Measurements from ENCODE around the gene TMEM218.
"Not testable (repeated sequence)": the region's sequence is repeated elsewhere in the genome, so short reads cannot be mapped to it uniquely, and the experiment has no call there.

Gene TMEM218

GRCh38 chr11:125089481-125089880, 21.9 kb downstream of the TMEM218 start:
- not testable (repeated sequence) for DNase-seq

DNA sequence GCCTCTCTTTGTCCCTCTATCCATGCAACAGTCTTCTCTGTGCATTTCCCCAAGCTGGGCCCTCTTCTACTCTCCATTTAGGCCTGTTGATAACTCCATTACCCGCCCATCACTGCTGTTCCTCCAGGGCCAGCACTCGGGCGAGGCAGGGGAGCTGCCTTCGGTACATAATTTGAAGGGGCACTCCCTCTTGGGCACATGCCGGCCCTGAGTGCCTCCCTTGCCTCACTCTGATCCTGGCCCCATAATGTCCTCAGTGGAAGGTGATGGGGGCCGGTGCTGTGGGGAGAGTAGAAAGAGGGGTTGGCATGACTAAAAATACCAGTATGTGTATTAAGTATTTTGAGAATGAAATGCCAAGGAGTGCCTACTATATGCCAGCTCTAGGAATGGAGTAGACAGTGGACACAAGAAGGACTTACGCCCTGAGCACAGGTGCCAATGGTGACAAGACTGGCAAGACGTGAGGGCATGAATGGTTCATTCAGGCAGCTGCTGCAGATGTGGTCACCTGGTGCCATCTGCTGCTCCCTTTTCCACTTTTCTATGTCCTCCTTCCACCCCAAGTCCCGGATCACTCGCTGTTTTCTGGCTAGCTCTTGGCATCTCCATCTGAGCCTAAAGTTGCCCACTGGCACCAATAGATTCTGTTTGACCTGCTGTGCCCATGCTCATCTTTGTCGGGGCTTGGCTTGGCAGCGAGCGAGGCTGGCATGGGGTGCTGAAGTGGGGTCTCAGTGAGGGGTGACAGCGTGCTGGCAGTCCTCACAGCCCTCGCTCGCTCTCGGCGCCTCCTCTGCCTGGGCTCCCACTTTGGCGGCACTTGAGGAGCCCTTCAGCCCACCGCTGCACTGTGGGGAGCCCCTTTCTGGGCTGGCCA, 22.6 kb downstream of the TMEM218 start:
- no peak for DNase-seq

GRCh38 chr11:125088123-125088522, 23.3 kb downstream of the TMEM218 start:
- no peak for DNase-seq

DNA sequence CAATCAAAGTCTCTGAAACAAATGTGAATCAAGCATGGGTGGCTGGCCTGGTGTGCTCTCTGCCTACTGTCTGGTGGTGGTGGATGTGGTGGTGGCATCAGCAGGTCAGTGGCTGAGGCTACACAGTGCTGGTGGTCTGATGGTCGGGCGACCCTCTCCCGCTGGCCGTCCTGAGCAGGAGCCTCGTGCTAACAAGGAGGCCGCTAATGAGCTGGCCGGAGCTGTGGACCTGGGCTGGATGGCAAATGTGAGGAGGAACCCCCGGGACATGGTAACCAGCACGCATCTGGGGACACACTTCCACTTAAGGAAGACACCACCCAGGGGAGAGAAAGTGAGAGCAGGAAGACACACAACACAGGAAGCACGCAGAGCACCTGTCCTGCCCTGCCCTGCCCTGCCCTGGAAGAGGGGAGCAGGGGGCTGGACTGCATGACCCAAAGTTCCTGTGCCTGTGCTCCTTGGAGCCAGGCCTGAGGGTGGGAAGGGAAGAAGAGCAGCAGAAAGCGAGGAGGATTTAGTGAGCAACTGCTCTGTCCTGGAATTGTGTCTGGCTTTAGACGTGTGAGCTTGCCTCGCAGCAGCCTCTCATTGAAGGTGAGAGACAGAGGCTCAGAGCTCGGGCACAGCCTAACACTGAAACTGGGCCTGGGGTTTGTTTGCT, 24.7 kb downstream of the TMEM218 start:
- DNase-seq = no peak

- no peak for DNase-seq
Observed at GRCh38 chr11:125085301-125086081, 25.9 kb downstream of the TMEM218 start.

DNA sequence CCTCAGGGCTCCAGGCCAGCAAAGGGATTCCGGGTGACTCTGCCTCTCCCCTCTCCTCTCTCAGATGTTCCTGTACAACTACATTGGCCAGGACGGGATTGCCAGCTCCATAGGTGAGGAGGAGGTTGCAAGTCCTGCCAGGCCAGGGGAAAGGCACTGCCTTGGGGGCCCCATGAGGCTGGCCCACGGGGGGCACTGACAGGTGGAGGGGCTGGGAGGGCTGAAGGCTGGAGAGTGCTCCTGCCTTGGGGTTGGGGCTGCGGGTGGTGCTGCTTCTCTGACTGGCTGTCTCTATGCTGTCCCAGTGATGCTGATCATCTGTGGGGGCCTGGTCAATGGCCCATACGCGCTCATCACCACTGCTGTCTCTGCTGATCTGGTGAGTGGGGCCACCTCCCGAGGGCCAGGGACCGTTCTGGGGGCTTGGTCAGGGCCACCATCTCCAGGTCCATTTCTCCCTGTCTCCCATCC, 26.6 kb downstream of the TMEM218 start:
- no peak for DNase-seq

DNA sequence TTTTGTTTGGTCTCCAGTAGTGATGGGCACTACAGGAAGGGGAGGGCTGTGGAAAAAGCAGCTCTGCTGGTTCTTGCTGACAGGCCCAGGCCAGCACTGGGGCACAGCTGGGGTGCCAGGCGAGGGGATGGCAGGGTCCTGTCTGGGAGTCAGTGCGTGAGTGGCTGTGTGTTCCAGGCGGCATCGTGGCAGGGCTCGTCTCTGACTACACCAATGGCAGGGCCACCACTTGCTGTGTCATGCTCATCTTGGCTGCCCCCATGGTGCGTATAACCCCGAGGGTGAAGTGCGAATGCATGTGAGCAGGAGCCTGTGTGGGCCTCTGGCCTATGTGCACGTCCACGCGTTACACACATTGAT, 27.4 kb downstream of the TMEM218 start:
- no peak for DNase-seq

DNA sequence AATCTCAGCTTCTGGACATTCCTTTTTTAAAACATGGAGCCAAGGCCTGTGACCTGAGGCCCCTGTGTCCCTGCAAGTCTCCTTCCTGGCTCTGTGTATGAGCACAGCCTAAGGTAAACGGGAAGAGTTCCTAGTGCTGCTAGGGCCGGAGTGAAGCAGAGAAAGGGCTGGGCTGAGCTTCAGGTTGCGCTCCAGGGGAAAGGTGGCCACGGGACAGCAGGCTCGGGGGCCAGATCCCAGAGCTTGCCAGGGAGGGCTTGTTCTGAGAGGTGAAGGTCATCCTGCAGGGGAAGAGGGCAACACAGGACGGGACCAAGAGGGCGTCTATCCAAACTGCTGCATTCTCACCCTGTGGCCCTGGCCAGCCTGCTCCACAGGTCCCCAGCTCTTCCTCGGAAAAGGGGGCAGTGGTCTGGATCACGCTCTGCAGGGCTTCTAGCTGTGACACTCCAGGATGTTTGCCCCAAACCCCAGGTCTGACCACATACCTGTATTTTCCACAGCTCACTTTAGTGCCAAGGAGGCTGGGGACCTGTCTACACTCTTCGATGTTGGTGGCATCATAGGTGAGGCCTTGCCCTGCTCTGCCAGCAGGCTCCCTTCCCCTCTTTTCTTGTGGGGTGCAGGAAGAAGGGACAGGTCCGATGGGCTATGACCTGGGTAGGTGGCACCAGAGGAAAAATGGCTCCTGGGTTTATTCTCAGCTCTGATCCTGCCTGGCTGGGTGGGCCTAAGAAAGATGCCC, 27.9 kb downstream of the TMEM218 start:
- DNase-seq = no peak

GRCh38 chr11:125082611-125083311, 28.7 kb downstream of the TMEM218 start:
- no peak for DNase-seq

DNA sequence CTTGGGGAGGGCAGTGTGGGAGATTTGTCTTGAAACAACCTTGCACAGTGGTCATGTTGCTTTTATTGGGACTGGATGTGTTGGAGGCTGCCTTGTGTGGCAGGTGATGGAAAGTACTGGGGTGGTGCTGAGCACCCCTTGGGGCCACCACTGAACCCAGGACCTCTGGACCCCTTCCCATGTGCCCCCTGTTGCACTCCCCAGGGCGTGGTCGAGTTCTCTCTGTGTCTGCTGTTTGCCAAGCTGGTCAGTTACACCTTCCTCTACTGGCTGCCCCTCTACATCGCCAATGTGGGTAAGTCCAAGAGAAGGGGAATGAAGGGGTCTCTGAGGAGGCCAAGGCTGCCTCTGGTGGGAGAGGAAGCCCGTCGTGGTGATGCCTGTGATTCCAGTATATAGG, 29.4 kb downstream of the TMEM218 start:
- no peak for DNase-seq

GRCh38 chr11:125081098-125081798, 30.2 kb downstream of the TMEM218 start:
- no peak for DNase-seq

DNA sequence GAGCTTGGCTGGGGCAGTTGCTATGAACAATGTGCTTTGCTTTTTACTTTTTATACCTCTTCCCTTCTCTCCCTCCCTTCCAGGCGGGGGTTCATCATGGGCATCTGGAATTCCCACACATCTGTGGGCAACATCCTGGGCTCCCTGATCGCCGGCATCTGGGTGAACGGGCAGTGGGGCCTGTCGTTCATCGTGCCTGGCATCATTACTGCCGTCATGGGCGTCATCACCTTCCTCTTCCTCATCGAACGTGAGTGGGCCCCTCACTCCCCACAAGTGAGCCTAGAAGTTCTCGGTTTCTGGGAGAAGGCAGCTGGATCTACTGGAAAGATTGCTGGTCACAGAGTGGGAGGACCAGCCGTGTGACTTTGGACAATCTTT, 30.9 kb downstream of the TMEM218 start:
- DNase-seq = no peak

DNA sequence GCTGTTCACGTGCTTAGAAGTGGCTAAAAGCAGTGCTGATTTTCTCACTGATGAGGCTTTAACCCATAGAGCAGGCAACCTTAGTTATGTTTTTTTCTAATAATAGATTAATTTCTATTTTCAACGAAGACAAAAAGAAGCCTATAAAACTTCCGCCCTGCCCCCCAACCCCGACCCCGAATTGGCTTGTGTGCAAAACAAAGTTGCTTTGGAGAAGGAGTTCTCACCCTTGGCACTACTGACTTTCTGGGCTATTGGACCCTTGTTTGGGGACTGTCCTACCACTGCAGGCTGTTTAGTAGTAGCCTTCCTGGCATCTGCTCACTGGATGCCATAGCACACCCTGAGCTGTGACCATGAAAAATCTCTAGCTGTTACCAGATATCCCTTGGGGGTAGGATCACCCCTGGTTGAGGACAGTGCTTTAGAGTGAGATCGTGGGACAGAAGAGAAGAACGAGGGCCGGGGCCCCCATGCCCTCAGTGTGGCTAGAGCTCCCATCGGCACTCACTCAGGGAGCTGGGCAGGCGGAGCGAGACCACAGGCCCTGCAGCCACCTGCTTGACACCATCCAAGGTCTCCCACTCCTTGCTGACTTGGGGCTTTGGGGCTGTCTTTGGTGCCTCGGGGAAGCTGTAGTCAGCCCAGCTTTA, 31.4 kb downstream of the TMEM218 start:
- no peak for DNase-seq

GRCh38 chr11:125079151-125079877, 32.1 kb downstream of the TMEM218 start:
- no peak for DNase-seq

GRCh38 chr11:125078516-125079140, 32.8 kb downstream of the TMEM218 start:
- no peak for DNase-seq

GRCh38 chr11:125078016-125078415, 33.4 kb downstream of the TMEM218 start:
- DNase-seq = no peak

- no peak for DNase-seq
Observed at GRCh38 chr11:125076378-125076945, 35.0 kb downstream of the TMEM218 start.

DNA sequence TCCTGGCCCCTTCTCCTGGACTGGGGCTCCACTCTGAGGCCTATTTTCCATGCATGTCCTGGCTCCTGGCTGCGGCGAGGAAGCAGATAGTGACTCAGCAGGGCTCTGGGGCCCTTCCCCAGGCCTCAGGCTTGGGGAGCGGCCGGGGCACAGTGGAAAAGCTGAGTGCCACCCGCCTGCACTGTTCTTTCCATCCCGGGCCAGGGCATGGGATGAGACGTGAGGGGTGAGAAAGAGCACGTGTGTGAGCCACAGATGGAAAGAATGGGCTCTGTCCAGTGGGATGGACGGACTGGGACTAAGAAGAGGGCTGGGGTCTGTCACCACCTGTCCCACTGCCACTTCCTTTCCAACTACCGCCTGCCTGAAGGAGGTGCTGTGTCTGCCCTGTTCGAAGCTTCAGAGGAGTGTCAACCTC, 35.5 kb downstream of the TMEM218 start:
- DNase-seq = no peak

DNA sequence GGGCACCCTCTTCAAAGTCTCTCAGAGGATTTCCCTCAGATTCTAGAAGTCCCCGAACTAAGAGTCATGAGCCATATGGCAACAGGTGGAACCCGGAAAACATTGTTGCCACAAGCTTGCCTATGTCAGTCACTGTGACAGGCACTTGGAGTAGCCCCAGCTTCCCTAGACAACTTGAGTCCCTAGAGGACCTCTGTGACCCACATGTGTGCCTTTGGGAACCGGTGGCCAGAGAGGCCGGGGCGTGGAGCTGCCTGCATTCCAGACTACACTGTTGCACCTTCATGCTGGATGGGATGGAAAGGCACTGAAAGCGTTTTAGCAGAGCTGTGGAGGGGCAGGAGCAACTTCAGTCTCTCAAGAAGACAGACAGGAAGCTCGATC, 36.2 kb downstream of the TMEM218 start:
- DNase-seq = no peak

Measured in T-helper 9 cell (primary cell).